Measurements from ENCODE around the gene DNM2.
"Not testable (repeated sequence)": the region's sequence is repeated elsewhere in the genome, so short reads cannot be mapped to it uniquely, and the experiment has no call there.

The DNM2 gene

DNA sequence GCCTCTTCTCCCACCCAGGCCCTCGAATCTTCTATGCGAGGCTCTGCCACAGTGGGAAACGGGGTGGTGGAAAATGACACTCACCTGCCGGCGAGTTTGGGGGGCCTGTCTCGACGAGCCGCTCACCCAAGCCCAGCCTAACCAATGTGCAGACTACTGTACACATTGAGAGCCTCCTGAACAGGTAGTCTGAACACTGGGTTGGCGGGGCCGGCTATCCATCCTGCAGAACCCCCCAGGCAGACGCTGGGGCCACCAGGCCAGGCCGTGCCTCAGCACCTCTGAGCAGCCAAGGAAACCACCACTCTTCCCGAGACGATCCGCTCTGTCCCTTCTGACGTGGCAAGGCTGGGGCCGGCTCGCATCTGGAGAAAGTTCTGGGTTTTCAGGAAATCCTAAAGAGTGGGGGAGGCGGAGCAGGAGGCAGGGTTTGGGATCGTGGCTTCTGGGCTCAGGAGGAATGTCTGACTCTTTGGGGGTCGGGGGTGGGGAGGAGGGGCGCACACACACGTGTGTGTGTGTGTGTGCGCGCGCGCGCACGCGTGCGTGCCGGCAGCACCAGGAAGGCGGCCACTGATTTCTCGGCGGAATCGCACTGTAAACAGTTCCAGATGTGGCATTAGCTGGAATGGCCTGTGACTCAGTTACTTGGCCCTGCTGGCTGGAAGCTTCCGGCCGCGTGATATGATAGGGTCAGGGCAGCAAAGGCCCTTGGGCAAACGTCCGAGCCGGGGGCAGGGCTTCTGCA lies 99.6 kb downstream of the DNM2 start:
- DNase-seq (ENCODE audit: low spot score) = no peak

DNA sequence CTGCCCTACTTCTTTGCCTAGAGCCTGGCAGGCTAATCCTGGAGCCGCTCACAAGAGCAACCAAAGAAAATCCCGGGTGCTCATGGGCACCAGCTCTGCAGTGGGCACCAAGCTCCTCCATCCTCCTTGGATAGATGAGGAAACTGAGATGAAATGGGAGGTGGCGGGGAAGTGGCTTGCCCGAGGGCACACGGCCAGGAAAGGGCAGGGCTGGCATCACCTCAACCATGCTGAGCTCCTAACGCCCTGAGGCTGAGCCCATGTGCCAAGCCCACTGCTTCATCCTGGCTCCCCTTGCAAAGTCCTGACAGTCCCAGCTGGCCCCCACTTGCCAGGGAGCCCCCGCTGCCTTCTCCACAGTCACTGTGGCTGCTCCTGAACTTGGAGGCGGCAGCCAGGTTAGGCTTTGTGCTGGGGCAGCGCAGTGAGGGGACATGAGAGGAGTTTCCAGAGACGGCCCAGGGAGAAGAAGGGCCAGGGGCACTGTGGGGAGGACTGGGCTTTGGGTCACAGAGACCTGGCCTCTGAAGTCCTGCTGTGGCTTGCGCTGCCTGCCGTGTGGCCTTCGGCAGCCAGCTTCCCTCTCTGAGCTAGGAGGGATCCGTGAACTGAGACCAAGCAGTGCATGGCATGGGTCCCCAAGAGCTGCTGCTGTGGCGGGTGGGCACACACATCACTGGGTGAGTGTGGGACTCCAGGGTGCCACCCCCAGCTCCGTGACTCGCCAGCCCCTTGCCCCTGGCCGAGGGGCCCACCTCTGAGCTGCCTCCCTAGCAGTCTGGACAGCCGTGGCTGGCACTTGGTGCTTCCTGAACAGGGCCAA lies 100.6 kb downstream of the DNM2 start:
- no peak for DNase-seq (ENCODE audit: low spot score)

DNA sequence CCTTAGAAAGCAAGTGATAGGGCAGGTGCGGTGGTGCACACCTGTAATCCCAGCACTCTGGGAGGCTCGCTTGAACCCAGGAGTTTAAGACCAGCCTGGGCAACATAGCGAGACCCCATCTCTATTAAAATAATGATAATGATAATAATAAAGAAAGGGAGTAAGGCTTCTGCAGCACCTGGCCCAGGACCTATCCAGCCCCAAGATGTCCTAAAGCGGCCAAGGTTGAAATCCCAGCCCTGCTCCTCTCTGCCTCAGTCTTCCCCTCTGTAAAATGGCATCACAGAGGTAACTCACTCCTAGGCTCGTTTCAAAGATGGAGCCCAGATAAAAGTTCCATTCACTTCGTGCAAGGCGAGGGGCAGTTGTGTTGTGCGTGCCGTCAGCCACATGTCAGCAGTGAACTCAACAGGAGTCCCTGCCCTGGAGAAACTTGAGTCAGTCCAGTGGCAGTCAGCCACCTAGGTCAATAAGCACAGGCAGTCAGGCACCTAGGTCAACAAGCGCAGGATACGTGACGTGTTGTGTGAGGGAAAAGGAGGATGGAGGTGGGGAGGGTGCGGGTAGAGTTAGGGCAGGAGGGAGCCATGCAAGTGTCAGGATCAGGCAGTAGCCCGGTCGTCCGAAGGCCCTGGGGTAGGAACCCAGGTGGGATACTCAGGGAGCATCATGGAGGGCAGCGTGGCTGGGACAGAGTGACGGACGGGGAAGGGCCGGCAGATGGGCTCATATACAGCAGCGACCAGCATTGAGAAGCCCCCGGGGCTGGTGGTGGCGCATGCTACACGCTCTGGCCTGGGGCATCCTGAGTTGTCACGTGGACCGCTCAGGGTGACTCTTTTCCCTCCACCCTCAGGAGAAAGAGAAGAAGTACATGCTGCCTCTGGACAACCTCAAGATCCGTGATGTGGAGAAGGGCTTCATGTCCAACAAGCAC lies 101.5 kb downstream of the DNM2 start:
- DNase-seq (ENCODE audit: low spot score) = no peak

- DNase-seq (ENCODE audit: low spot score) = no peak
Measured at GRCh38 chr19:10820173-10820572, 102.3 kb downstream of the DNM2 start.

DNA sequence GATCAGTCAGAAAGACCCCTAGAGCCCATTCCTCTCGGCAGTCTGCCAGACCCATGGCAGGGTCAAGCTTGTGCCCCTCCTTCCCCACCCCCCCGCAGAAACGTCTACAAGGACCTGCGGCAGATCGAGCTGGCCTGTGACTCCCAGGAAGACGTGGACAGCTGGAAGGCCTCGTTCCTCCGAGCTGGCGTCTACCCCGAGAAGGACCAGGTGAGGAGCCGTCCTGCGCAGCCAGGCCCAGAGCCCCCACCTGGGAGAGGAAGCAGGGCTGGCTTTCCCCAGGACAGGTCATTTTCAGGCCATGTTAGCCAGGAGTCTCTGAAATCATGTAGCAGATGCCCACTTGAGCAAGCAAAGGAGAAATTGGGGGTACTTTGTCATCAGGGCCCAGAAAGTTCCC lies 105.8 kb downstream of the DNM2 start:
- no peak for DNase-seq (ENCODE audit: low spot score)

DNA sequence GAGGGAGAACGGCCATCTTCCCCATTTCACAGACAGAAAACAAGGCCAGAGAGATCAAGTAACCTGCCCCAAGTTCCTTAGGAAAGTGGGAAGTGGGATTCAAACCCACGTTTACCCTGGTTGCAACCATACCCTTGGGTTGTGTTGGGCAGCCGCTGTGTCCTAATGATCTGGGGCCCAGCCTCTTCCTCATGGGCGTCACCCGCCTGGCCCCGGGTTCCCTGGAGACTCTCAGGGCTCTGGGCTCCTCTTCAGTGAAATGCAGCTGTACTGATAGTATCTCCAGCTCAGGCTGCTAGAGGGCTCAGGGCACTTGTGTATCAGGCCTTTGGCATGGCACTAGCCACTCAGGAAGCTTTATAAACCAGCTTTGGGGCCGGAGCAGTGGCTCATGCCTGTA lies 108.4 kb downstream of the DNM2 start:
- no peak for DNase-seq (ENCODE audit: low spot score)

GRCh38 chr19:10826846-10827245 lies 109.0 kb downstream of the DNM2 start:
- DNase-seq (ENCODE audit: low spot score) = no peak

- no peak for DNase-seq (ENCODE audit: low spot score)
Measured at GRCh38 chr19:10828981-10829821, 111.3 kb downstream of the DNM2 start.

DNA sequence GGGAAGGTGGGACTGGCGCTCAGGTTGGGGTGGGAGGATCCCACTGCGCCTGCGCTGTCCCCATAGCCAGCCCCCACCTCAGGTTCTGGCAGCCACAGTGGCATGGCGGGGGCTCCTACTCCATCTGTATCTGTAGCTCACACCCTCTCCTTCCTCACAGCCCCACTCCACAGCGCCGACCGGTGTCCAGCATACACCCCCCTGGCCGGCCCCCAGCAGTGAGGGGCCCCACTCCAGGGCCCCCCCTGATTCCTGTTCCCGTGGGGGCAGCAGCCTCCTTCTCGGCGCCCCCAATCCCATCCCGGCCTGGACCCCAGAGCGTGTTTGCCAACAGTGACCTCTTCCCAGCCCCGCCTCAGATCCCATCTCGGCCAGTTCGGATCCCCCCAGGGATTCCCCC lies 112.1 kb downstream of the DNM2 start:
- no peak for DNase-seq (ENCODE audit: low spot score)

DNA sequence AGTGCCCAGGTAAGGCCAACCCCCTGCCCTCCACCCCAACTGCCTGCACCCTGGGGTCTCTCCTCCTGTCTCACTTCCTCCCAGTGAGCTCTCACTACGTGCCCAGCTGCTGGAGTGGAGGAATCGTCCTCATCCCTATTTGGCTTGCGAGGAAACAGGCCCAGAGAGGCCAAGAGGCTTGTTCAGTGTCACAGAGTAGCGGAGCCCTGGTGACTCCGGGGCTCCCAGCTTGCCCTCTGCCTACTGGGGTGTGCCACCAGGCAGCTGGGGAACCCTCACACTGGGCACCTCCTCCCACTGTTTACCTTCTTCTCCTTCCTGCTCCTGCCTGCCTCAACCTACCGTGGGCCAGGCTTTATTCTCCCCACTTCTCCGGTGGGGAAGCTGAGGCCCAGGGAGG lies 112.5 kb downstream of the DNM2 start:
- no peak for DNase-seq (ENCODE audit: low spot score)

GRCh38 chr19:10830931-10831779 lies 113.3 kb downstream of the DNM2 start:
- no peak for DNase-seq (ENCODE audit: low spot score)

DNA sequence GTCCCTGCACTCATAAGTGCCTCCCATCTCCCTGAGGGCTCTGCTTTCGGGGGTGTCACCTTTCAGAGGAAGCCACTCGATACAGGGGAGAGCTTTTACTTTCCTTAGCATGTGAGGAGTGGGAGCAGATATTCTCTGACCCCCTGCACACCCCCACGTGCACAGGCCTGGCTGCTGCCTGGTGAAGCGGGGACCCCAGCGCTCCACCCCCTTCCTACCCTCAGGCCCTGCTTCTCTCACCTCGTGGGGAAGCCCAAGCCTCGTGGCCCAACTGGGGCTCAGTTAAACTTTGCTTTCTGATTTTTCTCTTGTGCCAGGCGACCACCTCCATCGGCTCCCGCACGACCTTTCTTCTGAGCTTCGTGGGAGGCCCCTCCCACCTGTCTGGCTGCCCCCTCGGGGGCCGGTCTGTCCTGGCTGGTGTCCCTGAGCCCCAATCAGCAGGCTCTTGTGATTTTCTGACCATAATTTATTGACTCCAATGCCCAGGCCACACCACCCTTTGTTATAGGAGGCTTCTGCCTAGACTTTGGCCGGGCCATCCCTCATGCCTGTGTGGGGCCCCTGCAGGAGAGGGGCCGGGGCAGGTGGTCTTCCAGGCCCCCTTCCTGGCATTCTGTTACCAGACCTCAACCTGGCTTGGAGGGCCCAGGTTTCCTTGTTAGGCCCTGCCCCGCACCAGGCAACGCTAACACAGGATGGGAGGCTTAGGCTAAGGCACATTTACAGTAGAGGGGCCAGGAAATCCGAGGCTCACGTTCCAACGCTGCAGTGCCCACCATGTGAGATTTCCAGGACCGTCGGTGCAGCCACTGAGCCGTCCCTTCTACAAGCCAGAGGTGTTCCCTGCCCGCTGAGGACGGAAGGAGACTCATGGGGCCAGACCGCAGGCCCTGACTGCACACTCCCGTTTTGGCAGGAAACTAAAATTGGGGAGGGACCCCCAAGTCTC lies 114.4 kb downstream of the DNM2 start:
- DNase-seq (ENCODE audit: low spot score) = no peak

- no peak for DNase-seq (ENCODE audit: low spot score)
Measured at GRCh38 chr19:10832939-10833296, 115.0 kb downstream of the DNM2 start.

GRCh38 chr19:10835089-10835753 lies 117.3 kb downstream of the DNM2 start:
- DNase-seq (ENCODE audit: low spot score) = no peak

- peak; percentile 99 for DNase-seq (ENCODE audit: low spot score)
Measured at GRCh38 chr19:10835754-10836478, 118.0 kb downstream of the DNM2 start, which contains the start of gene TMED1. TSS of gene TMED1 (minus strand) at chr19:10836212. CDS start at chr19:10836191, 21 bp downstream.

DNA sequence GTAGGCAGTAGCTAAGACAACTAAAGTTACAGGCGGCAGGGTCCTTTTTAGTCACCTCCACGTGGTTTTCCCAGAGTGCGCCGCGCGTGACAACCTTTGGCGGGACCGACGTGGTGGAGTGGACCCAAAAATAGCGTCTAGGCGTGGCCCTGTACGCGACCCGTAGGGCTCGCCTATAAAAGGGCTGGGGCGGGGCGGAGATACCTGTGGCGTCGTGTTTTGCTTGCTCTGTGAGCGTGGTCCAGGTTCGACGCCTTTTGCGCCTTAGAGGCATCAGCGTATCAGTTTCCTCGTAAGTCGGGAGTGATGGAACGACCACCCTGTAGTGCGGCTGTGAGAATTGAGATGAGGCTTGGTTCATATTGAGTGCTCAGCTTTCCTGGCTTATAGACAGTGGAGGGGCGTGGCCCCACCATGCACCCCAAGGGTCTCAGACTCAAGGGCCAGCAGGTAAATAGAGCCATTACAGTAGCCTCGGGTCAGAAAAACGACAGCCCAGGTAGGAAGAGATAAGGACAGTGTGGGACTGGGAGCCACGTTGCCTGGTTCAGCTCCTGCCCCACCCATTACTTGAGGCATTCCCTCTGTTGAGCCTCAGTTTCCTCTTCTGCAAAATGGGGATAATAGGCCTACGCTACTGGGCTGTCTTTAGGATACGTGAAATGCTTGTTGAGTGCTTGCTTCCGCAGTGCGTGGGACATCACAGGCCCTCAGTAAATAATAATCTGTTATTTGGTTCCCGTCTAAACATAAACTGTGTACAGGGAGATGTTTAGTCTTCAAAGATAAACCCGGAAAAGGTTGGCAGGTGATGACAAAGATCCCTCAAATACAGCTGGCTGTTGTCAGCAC lies 118.8 kb downstream of the DNM2 start:
- DNase-seq (ENCODE audit: low spot score) = no peak

DNA sequence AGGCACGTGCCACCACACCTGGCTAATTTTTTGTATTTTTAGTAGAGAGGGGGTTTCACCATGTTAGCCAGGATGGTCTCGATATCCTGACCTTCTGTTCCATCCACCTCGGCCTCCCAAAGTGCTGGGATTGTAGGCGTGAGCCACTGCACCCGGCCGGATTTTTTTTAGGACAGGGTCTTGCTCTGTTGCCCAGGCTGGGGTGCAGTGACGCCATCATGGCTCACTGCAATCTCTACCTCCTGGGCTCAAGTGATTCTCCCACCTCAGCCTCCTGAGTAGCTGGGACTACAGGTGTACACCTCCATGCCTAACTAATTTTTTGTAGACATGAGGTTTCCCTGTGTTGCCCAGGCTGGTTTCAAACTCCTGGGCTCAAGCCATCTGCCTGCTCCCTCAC lies 119.8 kb downstream of the DNM2 start:
- not testable (repeated sequence) for DNase-seq (ENCODE audit: low spot score)
